ENCODE data around the gene TOR3A.

Gene TOR3A

GRCh38 chr1:179104611-179105250, 22.9 kb downstream of the TOR3A start:
- in situ Hi-C loops (cut with HindIII; ENCODE audit: low sequenced_read_pairs) = no loop called here
- TF ChIP-seq CTCF (IDR thresholded peaks at IDR 0.05; ENCODE audit: low read depth, low read length, missing control alignments) = no peak
- no peak for DNase-seq (ENCODE audit: low read depth)
- H3K4me3 ChIP-seq (ENCODE audit: low read depth, low read length) = no peak overlapping the region

GRCh38 chr1:179105393-179105792, 23.5 kb downstream of the TOR3A start:
- DNase-seq (ENCODE audit: low read depth) = no peak
- in situ Hi-C loops (cut with HindIII; ENCODE audit: low sequenced_read_pairs) = no loop called here
- peak; percentile 52 for TF ChIP-seq CTCF (IDR thresholded peaks at IDR 0.05; ENCODE audit: low read depth, low read length, missing control alignments)
- no peak overlapping the region for H3K4me3 ChIP-seq (ENCODE audit: low read depth, low read length)

GRCh38 chr1:179107706-179108629, 26.1 kb downstream of the TOR3A start:
- no peak for TF ChIP-seq CTCF (IDR thresholded peaks at IDR 0.05; ENCODE audit: low read depth, low read length, missing control alignments)
- H3K4me3 ChIP-seq (ENCODE audit: low read depth, low read length) = no peak overlapping the region
- in situ Hi-C loops (cut with HindIII; ENCODE audit: low sequenced_read_pairs) = no loop called here
- no peak for DNase-seq (ENCODE audit: low read depth)

- no peak for DNase-seq (ENCODE audit: low read depth)
- TF ChIP-seq CTCF (IDR thresholded peaks at IDR 0.05; ENCODE audit: low read depth, low read length, missing control alignments) = no peak
- in situ Hi-C loops (cut with HindIII; ENCODE audit: low sequenced_read_pairs) = no loop called here
- H3K4me3 ChIP-seq (ENCODE audit: low read depth, low read length) = no peak overlapping the region
Measured at GRCh38 chr1:179108644-179109043, 26.8 kb downstream of the TOR3A start.

- DNase-seq (ENCODE audit: low read depth) = no peak
- in situ Hi-C loops (cut with HindIII; ENCODE audit: low sequenced_read_pairs) = no loop called here
- TF ChIP-seq CTCF (IDR thresholded peaks at IDR 0.05; ENCODE audit: low read depth, low read length, missing control alignments) = no peak
- H3K4me3 ChIP-seq (ENCODE audit: low read depth, low read length) = no peak overlapping the region
Measured at GRCh38 chr1:179115181-179115580, 33.3 kb downstream of the TOR3A start.

- no peak for TF ChIP-seq CTCF (IDR thresholded peaks at IDR 0.05; ENCODE audit: low read depth, low read length, missing control alignments)
- H3K4me3 ChIP-seq (ENCODE audit: low read depth, low read length) = no peak overlapping the region
- DNase-seq (ENCODE audit: low read depth) = no peak
- in situ Hi-C loops (cut with HindIII; ENCODE audit: low sequenced_read_pairs) = no loop called here
Measured at GRCh38 chr1:179119513-179119912, 37.6 kb downstream of the TOR3A start.

Measured in astrocyte of the cerebellum (primary cell).